ENCODE results near the gene CPE.
A peak's percentile ranks its signal among the peaks of the same experiment; 100 is the strongest.

Gene CPE

DNA sequence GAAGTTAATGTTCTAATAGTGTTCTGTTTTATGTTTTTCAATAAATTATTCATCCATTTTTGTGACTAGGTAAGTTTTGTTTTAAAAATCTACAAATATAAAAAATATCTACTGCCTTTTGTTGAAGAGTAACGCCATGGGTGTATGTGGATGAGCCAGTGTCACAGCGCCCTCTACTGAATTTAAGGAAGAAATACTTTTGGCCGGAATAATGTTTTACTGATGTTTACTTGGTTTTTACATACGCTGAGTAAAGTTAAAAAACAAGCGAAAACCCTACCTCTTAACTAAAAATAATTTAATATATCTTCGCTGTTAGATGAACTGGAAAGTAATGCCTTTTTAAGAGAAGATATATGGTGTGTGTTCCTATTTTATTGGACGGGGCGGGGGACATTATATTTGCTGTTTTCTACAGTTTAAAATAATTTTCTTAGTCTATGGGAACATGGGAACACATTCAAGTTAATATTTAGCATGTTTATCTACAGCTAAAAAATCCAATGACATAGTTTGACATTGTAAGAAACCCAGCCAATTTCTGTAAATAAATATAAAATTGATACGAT is 86.1 kb downstream of the CPE start:
- Histone ChIP-seq H3K27me3 (ENCODE audit: insufficient read depth, low read depth, severe bottlenecking) (no peaks in the 10 kb centered on the region), H3K4me3 (ENCODE audit: low read depth, low read length) (no peak overlapping the region), H3K36me3 (peaks cover 3% of the 10 kb centered on the region; the same call in 1 of the 2 replicates), H3K27ac (no peak overlapping the region), H3K9me3 (ENCODE audit: severe bottlenecking) (no peaks in the 10 kb centered on the region)
- no peak for DNase-seq
- TF ChIP-seq, protein P1, sequence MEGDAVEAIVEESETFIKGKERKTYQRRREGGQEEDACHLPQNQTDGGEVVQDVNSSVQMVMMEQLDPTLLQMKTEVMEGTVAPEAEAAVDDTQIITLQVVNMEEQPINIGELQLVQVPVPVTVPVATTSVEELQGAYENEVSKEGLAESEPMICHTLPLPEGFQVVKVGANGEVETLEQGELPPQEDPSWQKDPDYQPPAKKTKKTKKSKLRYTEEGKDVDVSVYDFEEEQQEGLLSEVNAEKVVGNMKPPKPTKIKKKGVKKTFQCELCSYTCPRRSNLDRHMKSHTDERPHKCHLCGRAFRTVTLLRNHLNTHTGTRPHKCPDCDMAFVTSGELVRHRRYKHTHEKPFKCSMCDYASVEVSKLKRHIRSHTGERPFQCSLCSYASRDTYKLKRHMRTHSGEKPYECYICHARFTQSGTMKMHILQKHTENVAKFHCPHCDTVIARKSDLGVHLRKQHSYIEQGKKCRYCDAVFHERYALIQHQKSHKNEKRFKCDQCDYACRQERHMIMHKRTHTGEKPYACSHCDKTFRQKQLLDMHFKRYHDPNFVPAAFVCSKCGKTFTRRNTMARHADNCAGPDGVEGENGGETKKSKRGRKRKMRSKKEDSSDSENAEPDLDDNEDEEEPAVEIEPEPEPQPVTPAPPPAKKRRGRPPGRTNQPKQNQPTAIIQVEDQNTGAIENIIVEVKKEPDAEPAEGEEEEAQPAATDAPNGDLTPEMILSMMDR (IDR thresholded peaks at IDR 0.05; ENCODE audit: low read depth, low read length), result peak; percentile 46

DNA sequence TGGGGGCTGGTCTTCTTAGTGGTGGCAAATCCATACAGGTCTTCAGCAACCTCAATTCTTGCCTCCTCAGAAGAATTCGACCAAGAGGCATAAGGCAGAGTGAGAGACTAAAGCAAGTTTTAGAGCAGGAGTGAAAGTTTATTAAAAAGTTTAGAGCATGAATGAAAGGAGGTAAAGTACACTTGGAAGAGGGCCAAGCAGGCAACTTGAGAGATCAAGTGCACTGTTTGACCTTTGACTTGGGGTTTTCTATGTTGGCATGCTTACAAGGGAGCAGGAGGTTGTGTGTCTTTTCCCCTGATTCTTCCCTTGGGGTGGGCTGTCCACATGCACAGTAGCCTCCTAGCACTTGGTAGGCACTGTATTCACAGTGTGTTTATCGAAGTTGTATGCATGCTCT is 91.2 kb downstream of the CPE start:
- Histone ChIP-seq H3K27me3 (ENCODE audit: insufficient read depth, low read depth, severe bottlenecking) (no peaks in the 10 kb centered on the region), H3K9me3 (ENCODE audit: severe bottlenecking) (peaks cover 34% of the 10 kb centered on the region), H3K36me3 (peaks cover 19% of the 10 kb centered on the region), H3K27ac (no peak overlapping the region), H3K4me3 (ENCODE audit: low read depth, low read length) (no peak overlapping the region)
- TF ChIP-seq, protein P1 (IDR thresholded peaks at IDR 0.05; ENCODE audit: low read depth, low read length), result no peak
- DNase-seq, result no peak

DNA sequence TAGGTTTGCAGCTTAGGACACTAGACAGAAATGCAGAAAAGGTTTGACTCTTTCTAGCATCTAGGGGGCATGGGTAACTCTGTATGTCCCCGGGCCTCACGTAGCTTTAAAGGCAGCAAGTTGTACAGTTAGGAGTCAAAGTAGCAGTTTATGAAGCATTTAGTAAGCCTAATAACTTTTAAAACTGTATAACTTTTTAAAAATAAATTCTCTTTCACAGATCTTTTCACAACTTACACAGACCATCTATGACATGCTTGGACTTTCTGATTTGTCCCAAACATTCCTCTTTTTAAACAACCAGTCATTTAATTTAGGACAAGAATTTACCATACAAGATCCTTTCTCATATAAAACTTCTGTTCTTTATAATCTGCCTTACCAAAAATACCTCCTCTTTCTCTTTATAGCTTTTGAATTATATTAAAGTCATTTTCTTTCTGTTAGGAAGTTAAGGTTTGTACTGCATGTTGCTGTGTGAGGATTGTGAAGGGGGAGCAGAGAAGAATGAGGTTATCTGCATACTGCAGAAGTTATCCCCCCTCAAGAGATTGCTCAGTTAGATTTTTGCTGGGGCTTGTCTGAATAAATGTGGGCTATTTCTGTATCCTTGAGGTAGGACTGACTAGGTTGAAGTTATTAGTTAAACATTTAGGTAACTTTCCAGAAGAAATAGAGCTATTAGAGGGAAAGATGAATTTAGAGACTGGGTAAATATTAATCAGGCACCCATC is 94.3 kb downstream of the CPE start:
- Histone ChIP-seq H3K27me3 (ENCODE audit: insufficient read depth, low read depth, severe bottlenecking) (no peaks in the 10 kb centered on the region), H3K4me3 (ENCODE audit: low read depth, low read length) (no peak overlapping the region), H3K9me3 (ENCODE audit: severe bottlenecking) (peaks cover 34% of the 10 kb centered on the region), H3K27ac (no peak overlapping the region), H3K36me3 (peaks cover 21% of the 10 kb centered on the region)
- TF ChIP-seq, protein P1 (IDR thresholded peaks at IDR 0.05; ENCODE audit: low read depth, low read length), result no peak
- DNase-seq, result no peak

DNA sequence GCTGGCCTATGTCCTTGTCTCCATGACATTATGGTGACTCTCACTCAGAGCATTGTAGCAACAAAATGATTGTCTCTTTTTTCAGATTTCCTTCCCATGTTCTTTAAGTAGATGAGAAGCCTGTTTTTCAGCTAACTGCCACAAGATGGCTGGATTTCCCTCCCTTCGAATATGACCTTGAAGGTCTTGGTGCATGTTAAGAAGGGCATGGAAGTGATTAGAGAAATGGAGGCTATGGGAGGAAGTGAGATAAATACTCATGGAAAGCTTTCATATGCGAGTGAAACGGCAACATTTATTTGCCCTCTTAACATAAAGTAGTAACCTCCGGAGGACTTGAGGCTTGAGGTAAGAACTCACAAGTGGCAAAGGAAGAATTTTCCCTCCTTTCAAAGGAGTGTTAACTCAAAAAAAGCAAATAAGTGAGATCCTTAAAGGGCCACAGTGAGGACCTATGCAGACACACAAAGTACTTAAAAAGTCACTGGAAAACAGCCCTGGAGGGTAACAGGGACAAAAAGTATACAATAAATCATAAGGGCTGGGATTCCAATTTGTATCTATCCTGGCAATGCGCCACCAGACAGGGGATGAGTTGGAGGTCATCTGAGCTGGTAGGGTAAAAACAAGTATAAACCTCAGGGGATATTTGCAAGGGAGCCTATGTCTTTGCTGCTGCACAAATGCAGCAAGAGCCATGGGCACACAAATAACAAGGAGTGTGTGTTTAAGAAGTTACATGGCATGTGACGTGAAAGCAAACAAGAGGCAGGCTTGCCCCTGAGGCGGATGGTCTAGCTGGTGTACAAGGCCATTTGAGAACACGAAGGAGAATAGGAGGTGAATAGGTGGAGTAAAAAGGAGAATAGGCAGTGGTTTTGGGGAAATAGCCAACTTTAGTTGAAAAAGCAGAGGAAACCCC is 96.2 kb downstream of the CPE start:
- H3K27ac ChIP-seq, result no peak overlapping the region
- peaks cover 34% of the 10 kb centered on the region for H3K9me3 ChIP-seq (ENCODE audit: severe bottlenecking)
- TF ChIP-seq, protein P1 (IDR thresholded peaks at IDR 0.05; ENCODE audit: low read depth, low read length), result no peak
- peaks cover 17% of the 10 kb centered on the region for H3K36me3 ChIP-seq
- DNase-seq, result no peak
- no peak overlapping the region for H3K4me3 ChIP-seq (ENCODE audit: low read depth, low read length)
- H3K27me3 ChIP-seq (ENCODE audit: insufficient read depth, low read depth, severe bottlenecking), result no peaks in the 10 kb centered on the region

DNA sequence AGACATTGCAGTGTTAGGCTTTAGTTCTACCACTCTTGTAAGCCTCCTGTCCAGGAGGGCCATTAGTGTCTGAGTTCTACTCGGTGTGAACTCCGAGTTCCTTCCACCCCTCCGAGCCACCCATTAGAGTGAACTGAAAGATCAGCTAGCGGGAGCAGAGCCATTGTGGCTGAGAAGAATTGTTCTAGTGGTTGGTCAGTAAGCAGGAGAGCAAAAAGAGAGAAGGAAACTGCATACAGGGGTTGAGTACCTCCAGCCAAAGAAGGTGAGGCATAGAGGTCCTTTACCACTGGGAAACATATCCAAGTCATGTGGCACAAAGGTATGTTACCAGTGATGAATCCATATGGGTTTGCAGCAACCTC is 96.9 kb downstream of the CPE start:
- DNase-seq, result no peak
- H3K36me3 ChIP-seq, result peaks cover 14% of the 10 kb centered on the region
- no peak overlapping the region for H3K4me3 ChIP-seq (ENCODE audit: low read depth, low read length)
- H3K27me3 ChIP-seq (ENCODE audit: insufficient read depth, low read depth, severe bottlenecking), result no peaks in the 10 kb centered on the region
- no peak overlapping the region for H3K27ac ChIP-seq
- TF ChIP-seq, protein P1 (IDR thresholded peaks at IDR 0.05; ENCODE audit: low read depth, low read length), result no peak
- peaks cover 31% of the 10 kb centered on the region for H3K9me3 ChIP-seq (ENCODE audit: severe bottlenecking)

Measured in WERI-Rb-1 (cell line).